Posterior vena cava (tissue), 2 donors: ENCODE results near the gene SLC6A4. TPM values are rescaled to one million over a fixed set of nuclear protein-coding genes. Genes with fewer than 3 reads are reported as not detected.

Source experiments
- DNase-seq: peaks from one replicate; pipeline ENCODE4 v3.0.0-alpha.2; 2020; ENCODE audit warnings: low spot score
- intact Hi-C, 2 donors: fragments of 100-400 bp; cut with DNase I; formaldehyde crosslinking; loops; one replicate each; pipeline versions ENCODE4 v1.14.1 to v1.14.2; 2022 to 2023
- long read RNA-seq, 2 donors: library from polyadenylated mRNA; unstranded; transcript quantifications; one replicate each; pipeline ENCODE4 v2.0.0, GENCODE V29; 2020 to 2021
- total RNA-seq, 2 donors: library from RNA; stranded (reverse); fragmentation: NEBNext Ultra II Directional; extraction: Animal tissue kit (Norgen Biotek cat#: 25700); gene quantifications; one replicate each; pipeline ENCODE4 v1.2.1, GENCODE V29; 2021
- donor health status: DM: yes; HTN: yes; CAD: no.
- donor health status: DM: yes; HTN: yes; CAD: no.

Gene SLC6A4
- total RNA-seq = under 1 TPM in 1 of 2 donors, not detected in 1; 0.28 TPM
- long read RNA-seq, donor 1, partial matches to known transcripts = 0 of 1 reads
- long read RNA-seq, donor 1, other reads (novel, unspliced or antisense) = 1 of 1 reads
- long read RNA-seq, donor 2 = 0 reads

GRCh38 chr17:30235386-30236296 lies at the start of gene SLC6A4:
TSS of gene SLC6A4 (minus strand) at chr17:30235697. CDS start at chr17:30221958, 13,739 bp downstream.
- peak; percentile 76 for DNase-seq
- intact Hi-C loops = no loop called here

DNA sequence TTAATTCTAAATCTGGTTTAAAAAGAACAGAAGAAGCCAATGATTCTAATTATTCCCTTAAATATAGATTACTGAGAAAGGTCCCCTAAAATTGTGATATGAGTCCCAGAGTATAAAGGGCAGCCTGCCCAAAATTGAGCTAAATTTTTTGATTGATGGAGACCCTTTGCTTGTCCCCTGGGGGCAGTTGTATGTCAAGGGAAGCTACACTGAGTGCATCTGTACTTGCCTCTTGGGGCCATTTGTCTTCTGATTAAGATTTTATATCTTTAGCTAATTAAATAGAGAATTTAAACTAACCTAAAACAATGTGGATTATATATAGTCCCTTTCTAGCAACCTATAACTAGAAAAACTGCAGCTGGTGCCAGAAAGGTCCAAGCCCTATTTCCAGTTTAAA lies 43.7 kb upstream of the SLC6A4 start:
- DNase-seq = no peak
- intact Hi-C loops = loop anchor here in 1 of 2 donors (10.0 kb wide), 1 partner anchor 154 kb away; no protein-coding TSS in a partner anchor

DNA sequence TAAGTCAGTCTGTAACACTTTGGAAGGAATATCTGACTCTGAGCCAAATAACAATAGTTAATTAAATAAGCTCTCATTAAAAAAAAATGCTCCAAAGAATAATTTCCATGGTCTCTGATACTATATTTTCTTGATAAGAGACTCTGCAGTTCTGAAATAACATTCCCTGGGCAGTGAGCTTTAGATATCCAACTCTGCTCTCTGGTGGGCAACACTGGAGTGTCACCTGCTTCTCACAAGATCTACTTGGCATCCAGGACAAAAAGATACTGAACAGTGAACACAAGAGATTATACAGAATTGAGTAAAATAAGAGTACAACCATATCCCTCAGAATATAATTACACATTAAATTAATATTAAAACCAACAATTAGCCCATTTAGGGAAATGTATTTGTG lies 42.5 kb upstream of the SLC6A4 start:
- intact Hi-C loops = loop anchor here in 1 of 2 donors (10.0 kb wide), 1 partner anchor 153 kb away; no protein-coding TSS in a partner anchor
- no peak for DNase-seq

- intact Hi-C loops = loop anchor here in 1 of 2 donors (10.0 kb wide), 1 partner anchor 151 kb away; no protein-coding TSS in a partner anchor
- no peak for DNase-seq
These were observed 40.4 kb upstream of the SLC6A4 start for GRCh38 chr17:30275911-30276310.

DNA sequence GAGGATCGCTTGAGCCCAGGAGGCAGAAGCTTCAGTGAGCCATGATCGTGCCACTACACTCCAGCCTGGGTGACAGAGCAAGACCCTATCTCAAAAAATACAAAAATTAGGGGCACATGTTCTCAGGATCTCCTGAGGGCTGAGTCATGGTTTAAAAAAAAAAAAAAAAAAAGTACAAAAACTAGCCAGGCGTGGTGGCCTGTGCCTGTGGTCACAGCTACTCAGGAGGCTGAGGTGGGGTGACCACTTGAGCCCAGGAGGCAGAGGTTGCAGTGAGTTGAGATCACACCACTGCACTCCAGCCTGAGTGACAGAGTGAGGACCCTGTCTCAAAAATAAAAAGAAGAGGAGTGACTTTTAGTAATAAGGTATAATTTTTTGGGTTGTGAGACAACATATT lies 39.4 kb upstream of the SLC6A4 start:
- DNase-seq = no peak
- intact Hi-C loops = loop anchor here in 1 of 2 donors (10.0 kb wide), 1 partner anchor 150 kb away; no protein-coding TSS in a partner anchor

DNA sequence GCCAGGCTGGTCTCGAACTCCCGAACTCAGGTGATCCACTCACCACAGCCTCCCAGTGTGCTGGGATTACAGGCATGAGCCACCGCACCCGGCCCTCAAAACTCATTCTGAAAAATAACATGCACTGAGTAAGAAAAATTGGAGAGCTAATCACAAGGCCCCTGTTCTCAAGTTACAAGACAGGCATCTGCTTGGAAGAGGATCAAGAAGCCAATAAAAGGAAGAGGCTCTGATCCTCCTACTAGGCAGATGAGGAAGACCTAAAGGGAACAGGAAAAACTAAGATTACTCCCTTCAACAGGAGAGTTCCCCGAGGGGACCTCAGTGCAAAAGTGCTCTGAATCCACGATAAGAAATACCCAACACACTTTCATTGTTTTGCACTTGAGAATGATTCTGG lies 37.9 kb upstream of the SLC6A4 start:
- intact Hi-C loops = loop anchor here in 1 of 2 donors (10.0 kb wide), 1 partner anchor 149 kb away; no protein-coding TSS in a partner anchor

GRCh38 chr17:30271102-30271501 lies 35.6 kb upstream of the SLC6A4 start:
- intact Hi-C loops = loop anchor here in 1 of 2 donors (10.0 kb wide), 1 partner anchor 146 kb away; no protein-coding TSS in a partner anchor
- no peak for DNase-seq

More for the DNA sequence above, 37.9 kb upstream of the SLC6A4 start:
- DNase-seq = no peak

DNA sequence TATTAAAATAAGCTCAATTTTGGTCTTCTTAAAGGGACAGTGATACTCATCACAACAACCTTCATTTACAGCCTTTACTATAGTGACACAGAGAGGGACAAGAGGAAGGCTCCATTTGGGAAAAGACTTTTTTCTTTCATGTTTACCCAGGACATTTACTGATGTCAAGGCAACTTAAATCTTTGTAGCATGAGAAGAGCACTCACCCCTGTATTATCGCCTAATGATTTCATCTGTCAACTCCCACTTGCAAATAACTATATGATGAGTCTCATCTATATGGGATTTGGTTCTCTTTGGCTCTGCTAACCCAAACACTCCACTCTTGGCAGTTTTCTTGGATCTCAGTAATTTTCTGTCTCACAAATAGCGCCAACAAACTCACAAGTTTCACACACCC lies 32.1 kb upstream of the SLC6A4 start:
- no peak for DNase-seq

GRCh38 chr17:30263552-30264333 lies 28.2 kb upstream of the SLC6A4 start:
- intact Hi-C loops = no loop called here

More for the DNA sequence above, 32.1 kb upstream of the SLC6A4 start:
- intact Hi-C loops = no loop called here

DNA sequence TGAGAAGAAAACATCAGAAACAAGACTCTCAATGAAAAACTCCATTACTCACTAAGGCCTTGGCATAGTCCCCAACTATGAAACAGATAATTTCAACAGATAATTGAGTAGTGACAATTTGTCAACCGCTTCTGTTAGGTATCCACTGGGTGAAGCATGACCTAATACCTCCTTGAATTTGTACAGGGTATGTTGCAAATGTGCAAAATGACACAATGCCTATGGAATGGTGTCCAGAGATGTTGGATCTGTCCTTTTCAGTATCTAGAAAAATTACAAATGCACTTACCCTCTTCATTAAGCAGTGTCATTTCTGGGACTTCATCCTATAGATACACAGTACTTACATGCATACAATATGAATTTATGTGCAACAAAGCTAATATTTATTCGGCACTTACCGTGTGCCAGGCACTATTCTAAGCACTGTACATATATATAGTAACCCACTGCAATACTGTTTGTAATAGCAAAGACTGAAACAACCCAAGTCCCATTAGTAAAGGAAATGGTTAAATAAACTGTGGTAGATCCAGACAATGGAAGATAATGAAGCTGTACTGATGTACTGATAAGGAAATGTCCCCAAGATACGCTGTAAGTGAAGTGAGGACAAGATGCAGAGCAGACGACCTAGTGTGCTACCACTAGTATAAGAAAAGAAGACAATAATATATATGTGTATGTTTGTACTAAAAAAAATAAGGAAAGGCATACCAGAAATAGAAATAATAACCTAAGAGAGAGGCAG lies 21.4 kb upstream of the SLC6A4 start:
- no peak for DNase-seq
- intact Hi-C loops = no loop called here

More at GRCh38 chr17:30263552-30264333, 28.2 kb upstream of the SLC6A4 start:
- DNase-seq = no peak

GRCh38 chr17:30254150-30254549 lies 18.7 kb upstream of the SLC6A4 start:
- intact Hi-C loops = no loop called here
- DNase-seq = no peak

GRCh38 chr17:30253312-30253711 lies 17.8 kb upstream of the SLC6A4 start:
- no peak for DNase-seq
- intact Hi-C loops = no loop called here

- intact Hi-C loops = no loop called here
- DNase-seq = no peak
These were observed 16.4 kb upstream of the SLC6A4 start for GRCh38 chr17:30251931-30252330.

DNA sequence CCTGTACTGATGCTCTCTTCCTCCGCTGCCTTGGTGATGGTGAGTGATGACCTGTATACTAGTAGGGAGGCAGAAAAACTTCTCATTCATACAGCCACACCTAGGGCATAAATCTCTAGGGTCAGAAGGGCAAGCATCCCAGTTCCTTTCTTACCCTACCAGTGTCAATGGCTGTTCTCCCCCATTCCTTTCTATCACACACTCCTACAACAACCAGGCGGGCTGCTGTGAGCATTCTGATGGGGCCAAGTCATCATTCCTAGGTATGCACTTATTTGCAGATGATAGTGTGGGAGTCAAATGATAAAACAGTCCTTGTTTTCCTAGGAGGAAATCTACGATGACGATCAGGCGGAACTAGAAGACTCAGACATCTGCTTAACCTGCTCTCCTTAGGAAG lies 14.0 kb upstream of the SLC6A4 start:
- intact Hi-C loops = no loop called here
- DNase-seq = no peak

DNA sequence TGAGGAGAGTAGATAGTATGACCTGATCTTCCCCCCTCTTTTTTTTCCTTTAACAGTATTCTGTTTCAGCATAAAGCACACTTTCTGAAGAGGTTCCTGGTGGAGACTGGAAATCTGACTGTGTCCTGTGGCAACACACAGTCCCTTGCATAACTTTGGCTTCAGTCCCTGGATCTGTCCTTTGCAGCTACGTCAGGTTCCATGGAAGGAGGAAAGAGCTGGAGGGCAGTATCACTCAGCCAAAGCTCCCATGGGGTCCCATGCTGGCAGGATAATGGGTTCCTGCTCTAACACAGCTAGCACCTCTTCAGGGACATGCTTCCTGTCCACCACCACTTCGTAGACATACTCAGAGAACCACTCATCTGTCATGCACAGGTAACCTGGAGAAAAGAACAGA lies 13.3 kb upstream of the SLC6A4 start:
- intact Hi-C loops = no loop called here
- DNase-seq = no peak

- DNase-seq = no peak
- intact Hi-C loops = no loop called here
These were observed 11.0 kb upstream of the SLC6A4 start for GRCh38 chr17:30246460-30246859.

DNA sequence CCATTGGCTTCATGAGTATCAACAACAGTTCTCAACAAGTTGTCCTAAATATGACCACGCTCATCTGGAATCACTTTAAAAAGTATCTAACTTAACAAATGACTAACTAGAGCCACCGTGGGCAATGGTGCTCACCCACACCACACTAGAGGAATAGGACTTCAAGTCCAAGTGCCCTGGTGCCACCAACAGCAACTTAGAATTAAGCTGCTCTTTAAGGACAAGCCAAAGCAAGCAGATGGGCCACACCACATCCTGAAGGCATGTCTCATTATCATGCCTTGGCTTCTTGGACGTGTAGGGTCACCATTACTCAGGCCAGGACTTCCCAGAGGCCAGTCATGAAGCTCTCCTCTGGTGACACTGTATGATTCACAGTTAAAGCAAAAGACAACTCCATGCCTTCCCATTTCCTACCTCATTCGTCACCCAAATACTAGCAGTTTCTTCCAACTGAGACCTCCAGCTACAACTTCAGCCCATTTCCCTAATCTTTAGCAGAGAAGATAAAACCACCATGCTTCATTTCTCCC lies 9.4 kb upstream of the SLC6A4 start:
- DNase-seq = no peak
- intact Hi-C loops = no loop called here

DNA sequence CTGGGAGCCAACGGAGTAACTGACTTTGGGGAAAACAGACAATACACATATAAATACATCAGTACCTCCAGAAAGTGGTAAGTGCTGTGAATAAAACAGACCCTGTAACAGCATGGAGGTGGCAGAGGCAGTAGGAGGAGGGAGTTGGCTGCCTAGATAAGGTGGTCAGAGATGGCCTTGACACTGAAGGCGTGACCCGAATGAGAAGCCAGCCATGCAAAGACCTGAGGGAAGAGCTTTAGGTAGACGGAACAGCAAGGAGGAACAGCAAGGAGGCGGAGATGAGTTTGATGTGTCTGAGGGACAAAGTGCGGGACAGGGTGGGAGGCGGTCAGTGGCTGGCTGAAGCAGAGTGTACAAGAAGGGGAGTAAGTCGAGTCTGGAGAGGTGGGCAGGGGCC lies 8.1 kb upstream of the SLC6A4 start:
- intact Hi-C loops = no loop called here
- DNase-seq = no peak

DNA sequence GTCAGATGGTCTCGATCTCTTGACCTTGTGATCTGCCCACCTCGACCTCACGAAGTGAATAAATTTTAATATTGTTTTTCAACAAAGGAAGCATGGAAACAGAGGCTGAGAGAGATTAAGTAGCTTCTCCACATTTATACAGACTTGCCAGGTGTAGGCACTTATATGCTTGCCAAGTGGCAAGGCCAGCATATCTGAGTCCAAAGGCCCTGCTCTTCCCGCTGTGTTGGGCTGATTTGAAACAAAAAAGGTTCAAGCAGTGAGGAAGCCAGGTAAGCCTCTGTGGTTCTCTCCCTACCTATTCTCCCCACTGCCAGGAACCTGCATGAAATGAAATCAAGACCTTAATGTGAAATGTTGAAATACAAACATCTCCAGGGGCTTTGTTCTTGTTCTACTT lies 7.5 kb upstream of the SLC6A4 start:
- intact Hi-C loops = no loop called here
- no peak for DNase-seq
